Measurements from ENCODE around the gene IFNAR1. TPM values are rescaled to one million over a fixed set of nuclear protein-coding genes. Genes with fewer than 3 reads are reported as not detected.
A peak's percentile ranks its signal among the peaks of the same experiment; 100 is the strongest.

The IFNAR1 gene
- total and polyA plus RNA-seq, 2 of the 8 experiments (the other 6 are each of a cell fraction or from before 2014, with no cell fraction given): 3.1 to 17.1 TPM

- DNase-seq (ENCODE audit: low read depth in 1 of 2, low spot score in 2 of 2): no peak
- H3K9me3 ChIP-seq (ENCODE audit: insufficient read depth in 2 of 2, low read depth in 1 of 2, low read length in 1 of 2): peaks cover 7 to 8% of the 10 kb centered on the region in 2 experiments
- ChIA-PET POLR2A (ENCODE audit: partially characterized antibody) (interaction anchor here (2.5 kb wide), 1 partner anchor 12 kb away, joined by 10 read pairs; no protein-coding TSS in a partner anchor), CTCF (ENCODE audit: partially characterized antibody) (interaction anchor here (0.6 to 1.6 kb wide), 11 partner anchors 12 to 461 kb away, joined by 3 to 8 read pairs (median 3); no protein-coding TSS in a partner anchor)
- no peak overlapping the region for H3K56ac ChIP-seq (replicated peaks; ENCODE audit: insufficient read length, low read depth, low read length)
- H3K79me2 ChIP-seq (ENCODE audit: control insufficient read depth in 1 of 2, insufficient read depth in 2 of 2, low read length in 2 of 2): no peaks in the 10 kb centered on the region
- H4K91ac ChIP-seq (replicated peaks; ENCODE audit: insufficient read length, low read length): no peak overlapping the region
- no peak overlapping the region for H2BK120ac ChIP-seq (replicated peaks; ENCODE audit: low read depth, low read length)
- H3K18ac ChIP-seq (ENCODE audit: extremely low read depth, low read length): no peak overlapping the region
- peak overlapping the region; percentile 3; the same call in 1 of the 2 replicates for H2BK20ac ChIP-seq (ENCODE audit: low read length)
- H3K4me2 ChIP-seq (ENCODE audit: insufficient read depth in 1 of 2, low read depth in 2 of 2, low read length in 2 of 2): no peak overlapping the region
- no peak overlapping the region for H4K8ac ChIP-seq (ENCODE audit: extremely low read depth, insufficient read depth, low read length)
- TF ChIP-seq ATF3 (IDR thresholded peaks at IDR 0.05; ENCODE audit: insufficient read depth, low read depth, low read length) (no peak), EP300 (IDR thresholded peaks at IDR 0.05; ENCODE audit: borderline replicate concordance in 1 of 2, low read depth in 2 of 2, low read length in 2 of 2) (no peak), CREB1 (IDR thresholded peaks at IDR 0.05) (no peak), CEBPB (IDR thresholded peaks at IDR 0.05; ENCODE audit: low read depth, low read length) (no peak)
- H3K23me2 ChIP-seq (ENCODE audit: low read depth, low read length): no peaks in the 10 kb centered on the region
- H2BK12ac ChIP-seq (ENCODE audit: low read depth, low read length): no peak overlapping the region
- FAIRE-seq: no peak
- no peaks in the 10 kb centered on the region for H3K79me1 ChIP-seq (ENCODE audit: low read depth, low read length)
- H3K9ac ChIP-seq (replicated peaks in 1 of 4; ENCODE audit: extremely low read depth in 1 of 4, low read depth in 3 of 4, low read length in 3 of 4): no peak overlapping the region
- no peak overlapping the region for H3K4ac ChIP-seq (replicated peaks; ENCODE audit: insufficient read length, low read depth, low read length)
- H2AFZ ChIP-seq (ENCODE audit: low read length): peak overlapping the region; percentile 62; the same call in 1 of the 2 replicates
- no peak overlapping the region for H3K14ac ChIP-seq (ENCODE audit: insufficient read length)
- no peaks in the 10 kb centered on the region for H3K36me3 ChIP-seq (ENCODE audit: control insufficient read depth in 2 of 4, insufficient read depth in 4 of 4, low read length in 3 of 4)
- no peak overlapping the region for H4K5ac ChIP-seq (ENCODE audit: insufficient read length, low read depth, low read length)
- no peak overlapping the region for H2BK15ac ChIP-seq (ENCODE audit: low read length)
- no peak overlapping the region for H3K23ac ChIP-seq (ENCODE audit: insufficient read length)
- peaks cover 0 to 3% (median 1%) of the 10 kb centered on the region in 4 experiments; a peak in 3 of 7 replicates for H3K4me1 ChIP-seq (replicated peaks in 1 of 4; ENCODE audit: control insufficient read depth in 3 of 4, insufficient read depth in 4 of 4, low read length in 3 of 4)
- H3K27me3 ChIP-seq (replicated peaks in 1 of 4; ENCODE audit: control insufficient read depth in 3 of 4, extremely low read depth in 1 of 4, insufficient read depth in 3 of 4, low read length in 3 of 4): no peaks in the 10 kb centered on the region
- no peaks in the 10 kb centered on the region for H4K20me1 ChIP-seq (replicated peaks in 1 of 2; ENCODE audit: control insufficient read depth in 1 of 2, insufficient read depth in 2 of 2, low read length in 2 of 2)
- no peak overlapping the region for H3K27ac ChIP-seq (ENCODE audit: low read depth, low read length)
- WGBS, 2 experiments (ENCODE audit: extremely low coverage in 1 of 2, insufficient coverage in 1 of 2, insufficient read length in 1 of 2, insufficient replicate concordance in 2 of 2, low coverage in 1 of 2, low lambda C conversion rate in 2 of 2, missing lambda C conversion rate in 1 of 2): 86% methylated on average over 2 of the region's 2 CpGs; no CpG with 5 or more reads in 1 of the 2 experiments
- H3K4me3 ChIP-seq (ENCODE audit: extremely low read depth in 1 of 4, insufficient read depth in 2 of 4, low read depth in 3 of 4, low read length in 4 of 4): no peak overlapping the region
- H2BK5ac ChIP-seq (ENCODE audit: low read depth, low read length): peak overlapping the region; percentile 62; the same call in 1 of the 2 replicates
- H2AK5ac ChIP-seq (ENCODE audit: low read depth, low read length): no peak overlapping the region
These were observed 48.7 kb downstream of the IFNAR1 start for GRCh38 chr21:33373451-33373850.
